ENCODE data around the gene WDR53. TPM values are rescaled to one million over a fixed set of nuclear protein-coding genes. Genes with fewer than 3 reads are reported as not detected.
"Not testable (repeated sequence)": the region's sequence is repeated elsewhere in the genome, so short reads cannot be mapped to it uniquely, and the experiment has no call there.

WDR53 gene
- total RNA-seq, 1 donor from 2014 or later, result 9.5 TPM

DNA sequence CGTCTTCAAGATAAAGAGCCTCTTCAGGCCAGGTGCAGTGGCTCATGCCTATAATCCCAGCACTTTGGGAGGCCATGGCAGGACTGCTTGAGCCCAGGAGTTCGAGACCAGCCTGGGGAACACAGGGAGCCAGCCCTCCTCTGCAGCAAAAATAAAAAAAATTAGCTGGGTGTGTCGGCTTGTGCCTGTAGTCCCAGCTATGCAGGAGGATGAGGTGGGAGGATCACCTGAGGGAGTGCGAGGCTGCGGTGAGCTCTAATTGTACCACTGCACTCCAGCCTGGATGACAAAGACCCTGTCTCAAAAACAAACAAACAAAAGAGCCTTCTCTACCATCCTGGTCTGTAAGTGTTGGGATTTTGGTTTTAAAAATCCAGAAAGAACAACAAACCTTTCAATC lies 11.1 kb downstream of the WDR53 start:
- no peak for ATAC-seq

DNA sequence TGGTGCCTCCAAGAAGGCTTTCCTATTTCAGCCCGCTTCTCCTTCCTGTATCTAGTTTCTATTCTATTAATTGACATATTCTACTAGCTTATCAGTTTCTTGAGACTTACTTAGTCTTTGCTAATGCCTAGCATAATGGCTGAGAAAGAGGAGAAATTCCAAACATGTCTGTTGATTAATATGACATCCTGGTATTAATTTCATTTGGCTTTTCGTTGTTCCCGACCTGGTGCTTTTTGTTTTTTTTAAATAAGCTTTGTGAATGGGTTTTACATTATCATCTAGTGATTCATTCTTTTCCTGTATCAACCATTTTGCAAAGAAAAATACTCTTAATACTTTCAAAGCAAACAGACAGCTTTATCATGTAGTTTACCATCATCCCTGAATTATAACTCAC lies 13.1 kb downstream of the WDR53 start:
- no peak overlapping the region for H3K4me3 ChIP-seq
- no peaks in the 10 kb centered on the region for H3K4me1 ChIP-seq
- TF ChIP-seq, protein P1, sequence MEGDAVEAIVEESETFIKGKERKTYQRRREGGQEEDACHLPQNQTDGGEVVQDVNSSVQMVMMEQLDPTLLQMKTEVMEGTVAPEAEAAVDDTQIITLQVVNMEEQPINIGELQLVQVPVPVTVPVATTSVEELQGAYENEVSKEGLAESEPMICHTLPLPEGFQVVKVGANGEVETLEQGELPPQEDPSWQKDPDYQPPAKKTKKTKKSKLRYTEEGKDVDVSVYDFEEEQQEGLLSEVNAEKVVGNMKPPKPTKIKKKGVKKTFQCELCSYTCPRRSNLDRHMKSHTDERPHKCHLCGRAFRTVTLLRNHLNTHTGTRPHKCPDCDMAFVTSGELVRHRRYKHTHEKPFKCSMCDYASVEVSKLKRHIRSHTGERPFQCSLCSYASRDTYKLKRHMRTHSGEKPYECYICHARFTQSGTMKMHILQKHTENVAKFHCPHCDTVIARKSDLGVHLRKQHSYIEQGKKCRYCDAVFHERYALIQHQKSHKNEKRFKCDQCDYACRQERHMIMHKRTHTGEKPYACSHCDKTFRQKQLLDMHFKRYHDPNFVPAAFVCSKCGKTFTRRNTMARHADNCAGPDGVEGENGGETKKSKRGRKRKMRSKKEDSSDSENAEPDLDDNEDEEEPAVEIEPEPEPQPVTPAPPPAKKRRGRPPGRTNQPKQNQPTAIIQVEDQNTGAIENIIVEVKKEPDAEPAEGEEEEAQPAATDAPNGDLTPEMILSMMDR (IDR thresholded peaks at IDR 0.05), result no peak
- H3K9me3 ChIP-seq, result no peaks in the 10 kb centered on the region
- ATAC-seq, result no peak
- H3K27ac ChIP-seq, result no peak overlapping the region
- peaks cover 19% of the 10 kb centered on the region for H3K36me3 ChIP-seq
- no peak for DNase-seq
- H3K27me3 ChIP-seq (ENCODE audit: low read depth), result no peaks in the 10 kb centered on the region
- intact Hi-C loops (cut with DNase I), result no loop called here

More for the DNA sequence above, 11.1 kb downstream of the WDR53 start:
- H3K27ac ChIP-seq, result no peak overlapping the region
- no peaks in the 10 kb centered on the region for H3K9me3 ChIP-seq
- DNase-seq, result no peak
- no peaks in the 10 kb centered on the region for H3K4me1 ChIP-seq
- intact Hi-C loops (cut with DNase I), result no loop called here
- no peak overlapping the region for H3K4me3 ChIP-seq
- peaks cover 30% of the 10 kb centered on the region for H3K36me3 ChIP-seq
- no peaks in the 10 kb centered on the region for H3K27me3 ChIP-seq (ENCODE audit: low read depth)
- TF ChIP-seq, protein P1 (IDR thresholded peaks at IDR 0.05), result no peak

DNA sequence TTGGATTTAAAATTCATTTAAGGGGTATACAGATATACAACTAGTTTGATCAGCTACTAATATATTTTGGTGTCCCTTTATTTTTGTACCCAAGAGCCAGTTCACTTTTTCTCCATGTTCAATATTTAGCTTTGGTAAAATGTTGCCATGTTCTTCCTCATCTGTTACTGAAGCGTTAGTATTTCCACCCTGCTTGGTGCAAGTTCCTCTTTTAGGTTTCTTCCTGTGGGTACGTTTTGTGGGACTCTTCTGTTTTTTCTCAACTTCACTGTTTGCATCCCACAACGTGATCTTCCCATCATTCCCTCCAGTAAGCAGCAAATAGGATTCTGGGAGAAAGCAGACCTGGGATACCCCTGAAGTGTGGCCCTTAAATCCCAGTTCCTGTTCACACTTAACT lies 14.1 kb downstream of the WDR53 start:
- Histone ChIP-seq H3K9me3 (no peaks in the 10 kb centered on the region), H3K27me3 (ENCODE audit: low read depth) (no peaks in the 10 kb centered on the region), H3K27ac (no peak overlapping the region), H3K4me3 (no peak overlapping the region), H3K36me3 (peaks cover 11% of the 10 kb centered on the region), H3K4me1 (no peaks in the 10 kb centered on the region)
- TF ChIP-seq, protein P1 (IDR thresholded peaks at IDR 0.05), result no peak
- no peak for ATAC-seq
- intact Hi-C loops (cut with DNase I), result no loop called here
- DNase-seq, result no peak

DNA sequence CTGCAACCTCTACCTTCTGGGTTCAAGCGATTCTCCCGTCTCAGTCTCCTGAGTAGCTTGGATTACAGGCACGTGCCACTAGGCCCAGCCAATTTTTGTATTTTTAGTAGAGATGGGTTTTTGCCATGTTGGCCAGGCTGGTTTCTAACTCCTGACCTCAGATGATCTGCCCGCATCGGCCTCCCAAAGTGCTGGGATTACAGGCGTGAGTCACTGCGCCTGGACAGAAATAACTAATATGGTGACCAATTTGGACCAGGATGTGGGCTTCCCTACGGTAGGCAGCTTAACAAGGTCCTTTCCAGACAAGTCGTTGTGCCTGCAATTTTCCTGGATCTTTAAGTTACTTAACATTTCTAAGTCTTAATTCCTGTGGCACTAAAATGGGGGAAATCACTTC lies 14.8 kb downstream of the WDR53 start:
- Histone ChIP-seq H3K36me3 (peaks cover 7% of the 10 kb centered on the region), H3K27me3 (ENCODE audit: low read depth) (no peaks in the 10 kb centered on the region), H3K4me1 (no peaks in the 10 kb centered on the region), H3K4me3 (no peak overlapping the region), H3K27ac (no peak overlapping the region), H3K9me3 (no peaks in the 10 kb centered on the region)
- ATAC-seq (no peak), DNase-seq (no peak)
- TF ChIP-seq, protein P1 (IDR thresholded peaks at IDR 0.05), result no peak
- intact Hi-C loops (cut with DNase I), result no loop called here

DNA sequence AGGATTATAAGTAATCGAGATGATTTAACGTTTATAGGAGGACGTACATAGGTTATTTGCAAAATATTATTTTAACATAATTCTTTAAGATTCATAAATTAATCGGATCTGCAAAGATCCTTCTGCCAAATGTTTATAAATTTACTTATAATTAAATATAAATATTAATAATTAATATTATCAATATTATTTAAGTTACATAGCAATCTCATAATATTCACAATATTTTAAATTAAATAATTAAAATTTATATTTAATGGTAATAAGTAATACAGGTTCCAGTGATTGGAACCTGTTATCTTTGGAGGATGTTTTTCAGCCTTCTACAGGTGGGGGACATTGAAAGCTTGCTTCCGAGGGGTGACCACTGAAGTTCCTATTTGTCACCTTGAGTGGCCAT lies 16.1 kb downstream of the WDR53 start:
- H3K9me3 ChIP-seq, result no peaks in the 10 kb centered on the region
- DNase-seq (no peak), ATAC-seq (no peak)
- H3K36me3 ChIP-seq, result peaks cover 7% of the 10 kb centered on the region
- intact Hi-C loops (cut with DNase I), result no loop called here
- no peak overlapping the region for H3K4me3 ChIP-seq
- H3K27ac ChIP-seq, result no peak overlapping the region
- no peaks in the 10 kb centered on the region for H3K27me3 ChIP-seq (ENCODE audit: low read depth)
- TF ChIP-seq, protein P1 (IDR thresholded peaks at IDR 0.05), result no peak
- no peaks in the 10 kb centered on the region for H3K4me1 ChIP-seq

DNA sequence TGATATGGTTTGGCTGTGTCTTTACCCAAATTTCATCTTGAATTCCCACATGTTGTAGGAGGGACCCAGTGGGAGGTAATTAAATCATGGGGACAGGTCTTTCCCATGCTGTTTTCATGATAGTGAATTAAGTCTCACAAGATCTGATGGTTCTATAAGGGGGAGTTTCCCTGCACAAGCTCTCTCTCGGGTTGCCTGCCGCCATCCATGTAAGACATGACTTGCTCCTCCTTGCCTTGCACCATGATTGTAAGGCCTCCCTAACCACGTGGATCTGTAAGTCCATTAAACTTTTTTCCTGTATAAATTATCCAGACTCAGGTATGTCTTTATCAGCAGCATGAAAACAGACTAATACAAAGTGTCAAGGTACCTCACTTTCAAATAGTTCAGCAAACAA lies 18.2 kb downstream of the WDR53 start:
- H3K27me3 ChIP-seq (ENCODE audit: low read depth); DNase-seq; H3K9me3 ChIP-seq; intact Hi-C loops (cut with DNase I); H3K27ac ChIP-seq; H3K4me1 ChIP-seq; H3K4me3 ChIP-seq; H3K36me3 ChIP-seq; ATAC-seq: not testable (repeated sequence)

DNA sequence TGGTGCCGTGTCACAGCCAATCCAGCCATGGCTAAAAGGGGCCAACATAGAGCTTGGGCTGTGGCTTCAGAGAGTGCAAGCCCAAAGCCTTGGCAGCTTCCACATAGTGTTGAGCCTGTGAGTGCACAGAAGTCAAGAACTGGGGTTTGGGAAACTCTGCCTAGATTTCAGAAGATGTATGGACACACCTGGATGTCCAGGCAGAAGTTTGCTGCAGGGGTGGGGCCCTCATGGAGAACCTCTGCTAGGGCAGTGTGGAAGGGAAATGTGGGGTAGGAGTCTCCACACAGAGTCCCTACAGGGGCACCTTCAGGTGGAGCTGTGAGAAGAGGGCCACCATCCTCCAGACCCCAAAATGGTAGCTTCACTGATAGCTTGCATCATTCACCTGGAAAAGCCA lies 19.0 kb downstream of the WDR53 start:
- H3K4me1 ChIP-seq; H3K27ac ChIP-seq; H3K9me3 ChIP-seq; DNase-seq; intact Hi-C loops (cut with DNase I); ATAC-seq; H3K4me3 ChIP-seq; H3K27me3 ChIP-seq (ENCODE audit: low read depth); H3K36me3 ChIP-seq: not testable (repeated sequence)

Data from lower lobe of right lung (tissue), 2 donors.